Pons (tissue), 1 donor: Measurements from ENCODE around the gene RASIP1.
"Not testable (repeated sequence)": the region's sequence is repeated elsewhere in the genome, so short reads cannot be mapped to it uniquely, and the experiment has no call there.

ENCODE experiments used
- DNase-seq: peaks from one replicate; pipeline ENCODE4 v3.0.0-alpha.2; 2016; ENCODE audit warnings: low spot score

Gene RASIP1

GRCh38 chr19:48713041-48713863 lies 27.2 kb downstream of the RASIP1 start:
- DNase-seq, result no peak

DNA sequence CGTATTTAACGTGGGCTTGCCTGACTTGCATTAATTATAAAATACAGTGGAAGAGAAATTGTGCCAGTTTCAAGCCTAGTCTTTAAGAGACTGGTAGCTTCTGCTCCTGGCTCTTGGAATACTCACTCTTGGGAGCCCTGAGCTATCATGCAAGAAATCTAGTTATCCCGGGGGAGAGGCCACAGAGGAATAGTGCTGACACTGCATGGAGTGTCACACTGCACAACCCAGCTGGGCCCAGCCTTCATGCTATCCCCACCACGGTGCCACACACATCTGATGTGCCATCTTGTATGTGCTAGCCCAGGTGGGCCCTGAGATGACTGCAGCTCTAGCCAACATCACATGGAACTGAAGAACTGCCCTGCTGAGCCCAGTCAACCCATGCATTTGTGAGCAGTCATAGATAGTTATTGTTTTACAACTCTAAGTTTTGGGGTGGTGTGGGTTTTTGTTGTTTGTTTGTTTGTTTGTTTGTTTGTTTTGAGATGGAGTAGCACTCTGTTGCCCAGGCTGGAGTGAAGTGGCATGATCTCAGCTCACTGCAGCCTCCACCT lies 29.2 kb downstream of the RASIP1 start:
- DNase-seq, result no peak

- no peak for DNase-seq
These were observed 31.9 kb downstream of the RASIP1 start for GRCh38 chr19:48708471-48708870.

DNA sequence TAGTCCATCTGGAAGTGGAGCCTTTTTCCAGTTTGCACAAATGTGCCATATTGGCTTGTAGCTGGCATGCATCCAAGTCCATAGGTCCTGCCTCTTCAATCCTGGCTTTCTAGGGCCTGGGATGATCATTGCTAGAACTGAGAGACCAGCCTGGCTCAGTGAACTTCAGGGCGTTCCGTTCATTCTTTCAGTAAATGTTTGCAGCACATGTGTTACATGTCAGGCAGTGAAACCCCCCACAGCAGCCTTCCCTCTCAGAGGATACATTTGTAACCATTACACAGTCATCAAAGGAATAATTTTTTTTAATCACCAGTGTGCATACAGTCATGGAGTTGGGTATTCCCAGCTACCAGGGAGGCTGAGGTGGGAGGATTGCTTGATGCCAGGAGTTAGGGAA lies 35.0 kb downstream of the RASIP1 start:
- no peak for DNase-seq

DNA sequence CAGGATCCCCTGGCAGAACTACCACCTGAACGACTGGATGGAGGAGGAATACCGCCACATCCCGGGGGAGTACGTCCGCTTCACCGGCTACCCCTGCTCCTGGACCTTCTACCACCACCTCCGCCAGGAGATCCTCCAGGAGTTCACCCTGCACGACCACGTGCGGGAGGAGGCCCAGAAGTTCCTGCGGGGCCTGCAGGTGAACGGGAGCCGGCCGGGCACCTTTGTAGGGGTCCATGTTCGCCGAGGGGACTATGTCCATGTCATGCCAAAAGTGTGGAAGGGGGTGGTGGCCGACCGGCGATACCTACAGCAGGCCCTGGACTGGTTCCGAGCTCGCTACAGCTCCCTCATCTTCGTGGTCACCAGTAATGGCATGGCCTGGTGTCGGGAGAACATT lies 37.1 kb downstream of the RASIP1 start:
- no peak for DNase-seq

DNA sequence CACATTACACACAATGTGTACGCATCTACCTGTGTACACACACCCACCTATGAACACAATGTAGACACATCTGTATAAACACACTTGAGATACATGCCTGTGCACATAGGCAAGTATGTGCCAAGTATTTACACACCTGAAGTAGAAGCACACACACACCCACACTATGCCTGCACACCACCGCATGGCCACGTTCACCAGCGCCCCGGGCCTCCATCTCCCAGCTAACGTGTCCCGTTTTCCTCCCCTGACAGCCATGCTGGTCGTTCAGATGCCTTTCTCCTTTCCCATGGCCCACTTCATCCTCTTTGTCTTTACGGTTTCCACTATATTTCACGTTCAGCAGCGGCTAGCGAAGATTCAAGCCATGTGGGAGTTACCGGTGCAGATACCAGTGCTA lies 37.7 kb downstream of the RASIP1 start:
- DNase-seq, result no peak

DNA sequence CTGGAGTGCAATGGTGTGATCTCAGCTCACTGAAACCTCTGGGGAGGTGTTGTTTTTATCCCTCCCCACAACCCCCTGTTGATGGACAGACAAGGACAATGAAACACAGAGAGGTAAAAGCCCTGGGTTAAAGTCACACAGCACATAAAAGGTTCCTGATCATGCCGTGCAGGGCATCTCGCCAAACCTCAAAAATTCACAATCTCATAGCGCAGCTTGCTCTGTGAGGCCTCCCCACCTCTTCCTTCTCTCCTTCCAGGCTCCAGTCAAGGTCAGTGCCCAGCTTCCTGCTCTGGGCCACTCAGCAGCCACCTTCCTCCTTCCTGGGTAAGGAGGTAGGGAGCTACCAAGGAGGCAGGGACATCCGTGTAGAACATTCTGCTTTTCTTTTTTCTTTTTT lies 42.4 kb downstream of the RASIP1 start:
- no peak for DNase-seq

- no peak for DNase-seq
These were observed 43.9 kb downstream of the RASIP1 start for GRCh38 chr19:48696353-48697010.

GRCh38 chr19:48695743-48696352 lies 44.6 kb downstream of the RASIP1 start, which contains the start of gene FUT2:
Gene FUT2 (plus strand): TSS chr19:48695971. CDS start chr19:48702957, 6,986 bp downstream.
- DNase-seq, result no peak

GRCh38 chr19:48693629-48694028 lies 46.8 kb downstream of the RASIP1 start:
- DNase-seq, result not testable (repeated sequence)

- DNase-seq, result no peak
These were observed 51.0 kb downstream of the RASIP1 start for GRCh38 chr19:48689449-48689848.

DNA sequence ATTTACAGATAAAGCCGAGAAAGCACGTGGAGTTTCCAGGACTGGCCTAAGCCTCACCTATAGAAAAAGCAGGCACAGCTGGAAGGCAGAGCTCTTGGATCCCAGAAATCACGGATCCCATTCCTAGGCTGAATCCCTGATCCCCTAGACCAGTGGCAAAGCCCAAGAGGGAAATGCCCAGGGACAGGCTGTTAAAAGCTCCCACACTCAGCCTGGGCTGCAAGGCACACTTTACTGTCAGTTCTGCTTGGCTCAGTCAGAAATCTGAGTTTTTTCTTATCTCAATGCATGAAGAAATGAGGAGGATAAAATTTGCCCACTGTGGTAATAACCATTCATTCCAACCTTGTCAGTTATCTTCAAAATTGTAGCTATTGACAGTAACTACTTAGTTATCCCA lies 52.6 kb downstream of the RASIP1 start:
- no peak for DNase-seq

DNA sequence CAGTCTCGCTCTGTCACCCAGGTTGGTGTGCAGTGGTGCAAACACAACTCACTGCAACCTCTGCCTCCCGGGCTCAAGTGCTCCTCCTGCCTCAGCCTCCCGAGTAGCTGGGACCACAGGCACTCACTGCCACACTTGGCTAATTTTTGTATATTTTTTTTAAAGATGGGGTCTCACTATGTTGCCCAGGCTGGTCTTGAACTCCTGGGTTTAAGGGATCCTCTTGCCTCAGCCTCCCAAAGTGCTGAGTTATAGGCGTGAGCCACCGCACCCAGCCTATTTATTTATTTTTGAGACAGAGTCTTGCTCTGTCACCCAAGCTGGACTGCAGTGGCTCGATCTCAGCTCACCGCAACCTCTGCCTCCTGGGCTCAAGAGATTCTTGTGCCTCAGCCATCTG lies 53.8 kb downstream of the RASIP1 start:
- not testable (repeated sequence) for DNase-seq

- DNase-seq, result peak; percentile 39
These were observed 54.3 kb downstream of the RASIP1 start for GRCh38 chr19:48686088-48686487.

DNA sequence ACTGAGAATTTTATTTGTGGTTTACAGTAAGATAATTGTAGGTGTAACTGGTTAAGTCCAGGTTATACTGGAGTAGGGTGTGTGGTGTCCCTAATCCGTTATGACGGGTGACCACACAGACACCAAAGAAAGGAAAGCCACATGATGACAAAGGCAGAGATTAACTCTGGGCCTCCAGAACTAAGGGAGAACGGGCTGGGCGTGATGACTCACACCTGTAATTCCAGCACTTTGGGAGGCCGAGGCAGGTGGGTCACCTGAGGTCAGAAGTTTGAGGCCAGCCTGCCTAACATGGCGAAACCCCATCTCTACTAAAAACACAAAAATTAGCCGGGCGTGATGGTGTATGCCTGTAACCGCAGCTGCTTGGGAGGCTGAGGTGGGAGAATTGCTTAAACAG lies 54.8 kb downstream of the RASIP1 start:
- DNase-seq, result no peak

DNA sequence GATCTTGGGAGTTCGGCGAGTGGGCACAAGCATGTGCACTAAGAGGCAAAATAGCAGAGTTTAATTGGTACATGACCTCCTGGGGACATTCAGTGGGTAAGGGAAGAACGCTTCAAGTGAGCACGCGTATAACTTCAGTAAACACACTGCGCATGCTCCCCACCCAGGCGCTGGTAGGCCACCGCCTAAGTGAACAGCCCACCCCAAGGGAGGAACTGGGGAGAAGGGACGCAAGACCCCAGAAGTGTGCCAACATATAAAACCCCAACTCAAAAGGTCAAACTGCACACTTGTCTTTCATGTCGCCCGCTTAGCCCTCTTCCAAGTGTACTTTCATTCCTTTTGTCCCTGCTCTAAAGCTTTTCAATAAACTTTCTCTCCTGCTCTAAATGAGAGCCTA lies 57.1 kb downstream of the RASIP1 start:
- peak; percentile 84 for DNase-seq

DNA sequence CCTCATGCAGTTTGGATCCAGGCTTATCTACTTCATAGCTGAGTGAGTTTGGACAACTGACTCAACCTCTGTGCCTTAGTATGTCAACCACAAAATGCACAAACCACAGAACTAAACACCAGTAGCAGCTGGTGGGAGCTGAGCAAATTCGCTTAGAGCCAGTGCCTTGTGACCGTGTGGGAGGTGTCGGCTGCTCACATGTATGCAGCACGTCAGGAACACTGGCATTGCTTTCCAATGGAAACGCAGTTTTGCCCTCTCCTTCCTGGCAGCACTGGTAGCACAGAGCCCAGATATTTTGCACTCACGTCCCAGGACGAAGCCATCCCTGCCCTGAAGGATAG lies 59.3 kb downstream of the RASIP1 start:
- DNase-seq, result no peak

- DNase-seq, result no peak
These were observed 59.8 kb downstream of the RASIP1 start for GRCh38 chr19:48680436-48681126.

DNA sequence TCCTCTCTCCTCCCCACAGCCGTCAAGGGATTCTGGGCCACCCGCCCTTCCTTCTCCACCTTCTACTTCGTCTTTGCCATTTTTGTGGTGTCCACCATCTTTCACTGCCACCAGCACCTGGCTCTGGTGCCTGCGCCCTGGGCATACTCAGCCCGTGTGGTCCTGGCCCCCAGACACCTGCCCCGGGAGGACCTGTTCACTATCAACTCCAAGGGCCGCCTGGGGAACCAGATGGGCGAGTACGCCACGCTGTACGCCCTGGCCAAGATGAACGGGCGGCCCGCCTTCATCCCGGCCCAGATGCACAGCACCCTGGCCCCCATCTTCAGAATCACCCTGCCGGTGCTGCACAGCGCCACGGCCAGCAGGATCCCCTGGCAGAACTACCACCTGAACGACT lies 60.4 kb downstream of the RASIP1 start:
- not testable (repeated sequence) for DNase-seq

DNA sequence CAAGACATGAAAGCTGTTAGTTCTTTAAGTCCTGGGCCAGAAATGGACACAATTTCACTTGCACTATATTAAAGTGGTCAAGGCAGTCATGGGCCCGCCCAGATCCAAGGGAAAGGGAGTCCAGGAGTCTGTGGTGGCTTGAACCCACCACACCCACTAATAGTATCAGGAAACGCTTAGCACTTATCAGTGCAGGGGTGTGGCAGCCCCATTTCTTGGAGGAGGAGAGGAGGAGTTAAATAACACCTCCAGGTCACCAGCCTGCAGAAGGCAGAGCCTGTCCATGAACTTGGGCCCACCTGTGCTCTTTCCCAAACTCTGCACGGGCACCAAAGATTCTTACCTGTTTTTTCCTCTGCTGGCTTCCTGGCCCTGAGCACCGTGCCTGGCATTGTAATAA lies 62.2 kb downstream of the RASIP1 start:
- no peak for DNase-seq

- DNase-seq, result no peak
These were observed 63.5 kb downstream of the RASIP1 start for GRCh38 chr19:48676887-48677286.

- DNase-seq, result no peak
These were observed 63.9 kb downstream of the RASIP1 start for GRCh38 chr19:48676487-48676886.
